ENCODE results near the gene CASZ1.

DNA sequence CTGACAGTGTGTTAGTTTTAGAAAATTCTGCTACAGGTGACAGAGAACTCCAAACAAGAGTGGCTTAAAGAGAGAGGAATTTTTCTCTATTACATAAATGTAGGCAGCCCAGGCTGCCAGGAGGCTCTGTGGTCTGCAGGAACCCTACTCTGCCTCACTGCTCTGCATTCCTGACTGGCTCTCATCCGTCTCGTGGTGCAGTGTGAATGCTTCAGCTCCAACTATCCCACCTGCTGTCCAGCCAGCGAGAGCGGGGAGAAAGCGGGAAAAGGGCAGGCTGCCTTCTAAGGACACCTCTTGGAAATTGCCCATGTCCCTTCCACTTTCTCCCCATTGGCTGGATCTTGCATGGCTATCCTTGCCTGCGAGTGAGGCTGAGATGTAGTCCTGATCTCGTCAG is 190.4 kb downstream of the CASZ1 start:
- TF ChIP-seq, protein P1, sequence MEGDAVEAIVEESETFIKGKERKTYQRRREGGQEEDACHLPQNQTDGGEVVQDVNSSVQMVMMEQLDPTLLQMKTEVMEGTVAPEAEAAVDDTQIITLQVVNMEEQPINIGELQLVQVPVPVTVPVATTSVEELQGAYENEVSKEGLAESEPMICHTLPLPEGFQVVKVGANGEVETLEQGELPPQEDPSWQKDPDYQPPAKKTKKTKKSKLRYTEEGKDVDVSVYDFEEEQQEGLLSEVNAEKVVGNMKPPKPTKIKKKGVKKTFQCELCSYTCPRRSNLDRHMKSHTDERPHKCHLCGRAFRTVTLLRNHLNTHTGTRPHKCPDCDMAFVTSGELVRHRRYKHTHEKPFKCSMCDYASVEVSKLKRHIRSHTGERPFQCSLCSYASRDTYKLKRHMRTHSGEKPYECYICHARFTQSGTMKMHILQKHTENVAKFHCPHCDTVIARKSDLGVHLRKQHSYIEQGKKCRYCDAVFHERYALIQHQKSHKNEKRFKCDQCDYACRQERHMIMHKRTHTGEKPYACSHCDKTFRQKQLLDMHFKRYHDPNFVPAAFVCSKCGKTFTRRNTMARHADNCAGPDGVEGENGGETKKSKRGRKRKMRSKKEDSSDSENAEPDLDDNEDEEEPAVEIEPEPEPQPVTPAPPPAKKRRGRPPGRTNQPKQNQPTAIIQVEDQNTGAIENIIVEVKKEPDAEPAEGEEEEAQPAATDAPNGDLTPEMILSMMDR (IDR thresholded peaks at IDR 0.05), result no peak
- no peak for TF ChIP-seq POLR2A (IDR thresholded peaks at IDR 0.05)

Measured in esophagus squamous epithelium (tissue), 4 donors.